Stomach (tissue), 9 donors: ENCODE measurements around the gene CCDC186. TPM values are rescaled to one million over a fixed set of nuclear protein-coding genes. Genes with fewer than 3 reads are reported as not detected.
"Not testable (repeated sequence)": the region's sequence is repeated elsewhere in the genome, so short reads cannot be mapped to it uniquely, and the experiment has no call there.

ENCODE experiments used
- DNase-seq, 2 donors: peaks; one replicate each; pipeline versions ENCODE4 v3.0.0 to v3.0.0-alpha.2; 2013 to 2019
- H3K27ac ChIP-seq, 5 donors: fragments of 200-600 bp in 4 of 5; sonication (generic) in 4 of 5; one replicate each; pipeline ENCODE4 v1.5.1; 2013 to 2019; ENCODE audit warnings: mild to moderate bottlenecking in 1 of 5, moderate library complexity in 1 of 5
- H3K27me3 ChIP-seq, 3 donors: fragments of 200-600 bp; sonication (generic); one replicate each; pipeline ENCODE4 v1.5.1; 2017 to 2019; ENCODE audit warnings: mixed run types in 1 of 3
- H3K36me3 ChIP-seq, 4 donors: fragments of 200-600 bp; sonication (generic); 1 replicate in 3 of 4; 2 replicates in 1 of 4; pipeline ENCODE4 v1.5.1; 2016 to 2019
- H3K4me1 ChIP-seq, 4 donors: fragments of 200-600 bp; sonication (generic); one replicate each; pipeline ENCODE4 v1.5.1; 2016 to 2019
- H3K4me3 ChIP-seq, 4 donors: fragments of 200-600 bp; sonication (generic) in 3 of 4; one replicate each; pipeline ENCODE4 v1.5.1; 2016 to 2019; ENCODE audit warnings: mild to moderate bottlenecking in 1 of 4
- H3K9me3 ChIP-seq, 4 donors: fragments of 200-600 bp; sonication (generic); one replicate each; pipeline ENCODE4 v1.5.1; 2016 to 2019
- EP300 ChIP-seq: sonication (generic); formaldehyde crosslinking; IDR thresholded peaks from one replicate; pipeline ENCODE4 v1.6.1; 2017; ENCODE audit warnings: antibody characterized with exemption
- POLR2A ChIP-seq, 4 donors: fragments of 450-650 bp; IDR thresholded peaks; one replicate each; pipeline ENCODE4 v1.6.1; 2016; ENCODE audit warnings: antibody characterized with exemption in 4 of 4, control low read depth in 2 of 4, mild to moderate bottlenecking in 1 of 4, moderate library complexity in 1 of 4
- POLR2AphosphoS5 ChIP-seq, 3 donors: sonication (generic); formaldehyde crosslinking; IDR thresholded peaks; one replicate each; pipeline ENCODE4 v1.6.1; 2016; ENCODE audit warnings: antibody characterized with exemption in 3 of 3
- WGBS, 5 donors: extraction: QIAGEN DNeasy Blood & Tissue Kit in 3 of 5; methylation state at CpG; one replicate each; pipeline versions ENCODE4 v1.1.5 to v1.1.7; 2013 to 2018; 5-methylcytosine and 5-hydroxymethylcytosine counted together
- intact Hi-C: fragments of 100-400 bp; cut with DNase I; formaldehyde crosslinking; loops from one replicate; pipeline ENCODE4 v1.15.1; 2023; ENCODE audit warnings: low total_unique reads
- polyA plus RNA-seq, 3 donors: library from polyadenylated mRNA; stranded (reverse); fragments of 200-250 nt; gene quantifications; one replicate each; pipeline ENCODE4 v1.2.3, GENCODE V29; 2013
- total RNA-seq, 5 donors: library from RNA; depleted of rRNA; stranded (reverse); fragments of >200 nt; gene quantifications; one replicate each; pipeline versions ENCODE4 v1.1.0 to v1.2.3, GENCODE V29; 2014 to 2016
- TF ChIP-seq, protein P1 (sequence below), 7 experiments: fragments of 450-650 bp in 4 of 7; fragments of 200-600 bp in 3 of 7; sonication (generic) in 3 of 7; IDR thresholded peaks; one replicate each; pipeline ENCODE4 v1.5.1; 2016 to 2019; ENCODE audit warnings: antibody characterized with exemption in 7 of 7, control low read depth in 2 of 7, mild to moderate bottlenecking in 1 of 7
- donor health status: healthy with polysubstance abuse.
- donor health status: Bipolar disorder and iron deficiency.
- donor health status: healthy.

Gene CCDC186
- total and polyA plus RNA-seq, 8 donors: 4.7 to 74.5 (median 22.1) TPM

DNA sequence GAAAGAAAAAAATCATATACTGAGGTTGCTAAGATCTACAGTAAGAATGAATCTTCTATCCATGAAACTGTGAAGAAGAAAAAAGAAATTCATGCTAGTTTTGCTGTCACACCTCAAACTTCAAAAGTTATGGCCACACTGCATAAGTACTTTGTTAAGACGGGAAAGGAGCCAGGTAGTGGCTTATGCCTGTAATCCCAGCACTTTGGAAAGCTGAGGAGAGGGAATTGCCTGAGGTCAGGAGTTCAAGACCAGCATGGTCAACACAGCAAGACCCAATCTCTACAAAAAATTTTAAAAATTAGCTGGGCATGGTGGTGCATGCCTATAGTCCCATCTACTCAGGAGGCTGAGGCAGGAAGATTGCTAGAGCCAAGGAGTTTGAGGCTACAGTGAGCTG lies 22.1 kb downstream of the CCDC186 start:
- no peak for TF ChIP-seq POLR2AphosphoS5 (IDR thresholded peaks at IDR 0.05)
- no peak for TF ChIP-seq POLR2A (IDR thresholded peaks at IDR 0.05)
- TF ChIP-seq, protein P1, sequence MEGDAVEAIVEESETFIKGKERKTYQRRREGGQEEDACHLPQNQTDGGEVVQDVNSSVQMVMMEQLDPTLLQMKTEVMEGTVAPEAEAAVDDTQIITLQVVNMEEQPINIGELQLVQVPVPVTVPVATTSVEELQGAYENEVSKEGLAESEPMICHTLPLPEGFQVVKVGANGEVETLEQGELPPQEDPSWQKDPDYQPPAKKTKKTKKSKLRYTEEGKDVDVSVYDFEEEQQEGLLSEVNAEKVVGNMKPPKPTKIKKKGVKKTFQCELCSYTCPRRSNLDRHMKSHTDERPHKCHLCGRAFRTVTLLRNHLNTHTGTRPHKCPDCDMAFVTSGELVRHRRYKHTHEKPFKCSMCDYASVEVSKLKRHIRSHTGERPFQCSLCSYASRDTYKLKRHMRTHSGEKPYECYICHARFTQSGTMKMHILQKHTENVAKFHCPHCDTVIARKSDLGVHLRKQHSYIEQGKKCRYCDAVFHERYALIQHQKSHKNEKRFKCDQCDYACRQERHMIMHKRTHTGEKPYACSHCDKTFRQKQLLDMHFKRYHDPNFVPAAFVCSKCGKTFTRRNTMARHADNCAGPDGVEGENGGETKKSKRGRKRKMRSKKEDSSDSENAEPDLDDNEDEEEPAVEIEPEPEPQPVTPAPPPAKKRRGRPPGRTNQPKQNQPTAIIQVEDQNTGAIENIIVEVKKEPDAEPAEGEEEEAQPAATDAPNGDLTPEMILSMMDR (IDR thresholded peaks at IDR 0.05): no peak
- no peak for TF ChIP-seq EP300
- Histone ChIP-seq H3K9me3 (no peaks in the 10 kb centered on the region), H3K4me3 (no peak overlapping the region), H3K27me3 (no peaks in the 10 kb centered on the region), H3K36me3 (peaks cover 29 to 92% (median 84%) of the 10 kb centered on the region in 4 donors), H3K27ac (no peak overlapping the region), H3K4me1 (no peaks in the 10 kb centered on the region)
- no peak for DNase-seq
- 86 to 93% (median 90%) methylated on average over 1 of the region's 1 CpG for WGBS, 5 donors
- intact Hi-C loops: no loop called here

DNA sequence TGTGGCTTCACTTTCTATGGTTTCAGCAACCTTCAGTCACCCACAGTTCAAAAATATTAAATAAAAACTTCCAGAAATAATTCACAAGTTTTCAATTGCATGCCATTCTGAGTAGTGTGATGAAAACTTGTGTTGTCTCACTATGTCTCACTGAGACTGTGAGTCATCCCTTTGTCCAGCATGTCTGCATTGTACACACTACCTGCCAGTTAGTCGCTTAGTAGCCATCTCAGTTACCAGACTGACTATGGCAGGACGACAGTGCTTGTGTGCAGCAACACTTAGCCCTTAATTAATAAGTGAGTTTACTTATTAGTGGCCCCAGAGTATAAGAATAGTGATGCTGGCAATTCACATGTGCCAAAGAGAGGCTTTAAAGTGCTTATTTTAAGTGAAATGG lies 22.5 kb downstream of the CCDC186 start:
- DNase-seq: no peak
- Histone ChIP-seq H3K4me3 (no peak overlapping the region), H3K9me3 (no peaks in the 10 kb centered on the region), H3K27me3 (no peaks in the 10 kb centered on the region), H3K27ac (no peak overlapping the region), H3K36me3 (peaks cover 25 to 92% (median 84%) of the 10 kb centered on the region in 4 donors), H3K4me1 (no peaks in the 10 kb centered on the region)
- intact Hi-C loops: no loop called here
- no peak for TF ChIP-seq POLR2A (IDR thresholded peaks at IDR 0.05)
- no peak for TF ChIP-seq POLR2AphosphoS5 (IDR thresholded peaks at IDR 0.05)
- TF ChIP-seq EP300: no peak
- TF ChIP-seq, protein P1 (IDR thresholded peaks at IDR 0.05): no peak
- WGBS, 5 donors: 84 to 90% (median 88%) methylated on average over 2 of the region's 2 CpGs

DNA sequence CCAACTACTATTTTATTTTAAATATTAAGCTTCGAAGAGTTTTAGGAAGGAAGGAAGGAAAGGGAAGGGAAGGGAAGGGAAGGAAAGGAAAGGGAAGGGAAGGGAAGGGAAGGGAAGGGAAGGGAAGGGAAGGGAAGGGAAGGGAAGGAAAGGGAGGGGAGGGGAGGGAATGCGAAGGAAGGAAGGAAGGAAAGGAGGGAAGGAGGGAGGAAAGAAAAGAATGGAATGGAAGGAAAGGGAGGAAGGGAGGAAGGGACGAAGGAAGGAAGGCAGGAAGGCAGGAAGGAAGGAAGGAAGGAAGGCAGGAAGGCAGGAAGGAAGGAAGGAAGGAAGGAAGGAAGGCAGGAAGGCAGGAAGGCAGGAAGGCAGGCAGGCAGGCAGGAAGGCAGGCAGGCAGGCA lies 24.5 kb downstream of the CCDC186 start:
- 76 to 95% (median 92%) methylated on average over 3 of the region's 3 CpGs for WGBS, 5 donors
- intact Hi-C loops: not testable (repeated sequence)

DNA sequence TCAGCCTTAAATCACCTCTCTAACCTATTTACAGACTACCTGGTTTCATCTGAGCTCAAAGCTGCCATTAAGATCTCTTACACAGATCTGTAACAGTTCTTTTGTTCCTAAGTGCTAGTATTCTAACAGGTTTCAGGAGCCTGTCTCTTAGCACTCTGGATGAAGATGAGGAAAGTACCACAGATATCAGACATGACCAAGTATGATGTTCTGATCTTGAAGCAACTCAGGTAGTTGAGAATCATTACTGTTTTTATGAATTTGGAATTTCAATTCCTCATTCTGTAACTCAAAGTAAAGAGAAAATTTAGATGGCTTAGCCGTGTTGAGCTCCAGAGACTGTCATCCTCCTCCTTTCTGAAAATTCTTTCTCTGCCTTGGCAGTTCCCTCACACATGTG lies 30.8 kb downstream of the CCDC186 start:
- peaks cover 3 to 85% (median 78%) of the 10 kb centered on the region in 4 donors for H3K36me3 ChIP-seq
- DNase-seq: no peak
- intact Hi-C loops: no loop called here
- H3K27ac ChIP-seq: no peak overlapping the region
- H3K9me3 ChIP-seq: no peaks in the 10 kb centered on the region
- H3K4me3 ChIP-seq: no peak overlapping the region
- no peaks in the 10 kb centered on the region for H3K4me1 ChIP-seq
- no peaks in the 10 kb centered on the region for H3K27me3 ChIP-seq
- TF ChIP-seq, protein P1 (IDR thresholded peaks at IDR 0.05): no peak
- TF ChIP-seq EP300: no peak
- TF ChIP-seq POLR2A (IDR thresholded peaks at IDR 0.05): no peak
- TF ChIP-seq POLR2AphosphoS5 (IDR thresholded peaks at IDR 0.05): no peak
- 88 to 97% (median 92%) methylated on average over 1 of the region's 1 CpG for WGBS, 5 donors

More for the DNA sequence above, 24.5 kb downstream of the CCDC186 start:
- H3K4me3 ChIP-seq, H3K27me3 ChIP-seq, H3K9me3 ChIP-seq, DNase-seq, H3K4me1 ChIP-seq, H3K27ac ChIP-seq: not testable (repeated sequence)
- peaks cover 16 to 89% (median 82%) of the 10 kb centered on the region in 4 donors for H3K36me3 ChIP-seq

DNA sequence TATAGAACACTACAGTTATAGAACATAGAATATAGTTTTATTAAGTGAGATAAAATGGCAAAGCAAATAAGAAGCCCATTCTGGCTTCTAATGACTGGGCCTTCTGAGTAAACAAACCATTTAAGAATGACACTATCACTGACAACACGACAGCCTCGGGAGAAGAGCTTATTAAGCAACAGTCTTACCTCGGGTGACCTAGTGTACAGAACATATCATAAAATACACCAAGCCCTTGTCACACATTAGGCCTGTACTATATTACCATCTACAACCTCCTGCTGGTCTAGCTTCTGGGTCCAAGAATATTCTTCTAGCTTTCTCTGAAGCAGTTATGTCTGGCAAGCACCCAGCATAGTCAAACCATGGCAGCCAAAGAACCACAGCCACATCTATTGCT lies 32.0 kb downstream of the CCDC186 start:
- no peak overlapping the region for H3K27ac ChIP-seq
- H3K4me3 ChIP-seq: no peak overlapping the region
- 47 to 73% (median 57%) methylated on average over 3 of the region's 3 CpGs for WGBS, 5 donors
- intact Hi-C loops: no loop called here
- no peaks in the 10 kb centered on the region for H3K9me3 ChIP-seq
- no peaks in the 10 kb centered on the region for H3K4me1 ChIP-seq
- H3K27me3 ChIP-seq: no peaks in the 10 kb centered on the region
- TF ChIP-seq POLR2A (IDR thresholded peaks at IDR 0.05) (no peak), POLR2AphosphoS5 (IDR thresholded peaks at IDR 0.05) (no peak), EP300 (no peak)
- TF ChIP-seq, protein P1 (IDR thresholded peaks at IDR 0.05): no peak
- H3K36me3 ChIP-seq: peaks cover 4 to 84% (median 74%) of the 10 kb centered on the region in 4 donors
- DNase-seq: no peak

DNA sequence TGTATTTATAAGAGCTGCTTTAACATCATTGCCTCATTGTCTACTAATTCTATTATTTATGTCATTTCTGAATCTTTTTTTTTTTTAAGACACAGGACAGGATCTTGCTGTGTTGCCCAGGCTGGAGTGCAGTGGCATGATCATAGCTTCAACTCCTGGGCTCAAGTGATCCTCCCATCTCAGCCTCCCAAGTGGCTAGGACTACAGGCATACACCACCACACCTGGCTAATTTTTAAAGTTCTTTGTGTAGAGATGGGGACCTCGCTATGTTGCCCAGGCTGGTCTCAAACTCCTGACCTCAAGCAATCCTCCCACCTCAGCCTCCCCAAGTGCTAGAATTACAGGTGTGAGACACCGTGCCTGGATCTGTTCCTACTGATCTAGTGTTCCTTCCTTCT lies 33.2 kb downstream of the CCDC186 start:
- DNase-seq, H3K27me3 ChIP-seq, H3K4me1 ChIP-seq, intact Hi-C loops, H3K27ac ChIP-seq, H3K4me3 ChIP-seq, H3K9me3 ChIP-seq: not testable (repeated sequence)
- 94 to 98% (median 96%) methylated on average over 2 of the region's 2 CpGs for WGBS, 5 donors
- peaks cover 11 to 86% (median 76%) of the 10 kb centered on the region in 4 donors for H3K36me3 ChIP-seq
